WTC11 (cell line): Measurements from ENCODE around the gene WDR46. TPM values are rescaled to one million over a fixed set of nuclear protein-coding genes. Genes with fewer than 3 reads are reported as not detected.

Experiments used
- ATAC-seq: fragments of 200-7000 bp; cut with Tn5 transposase; 2 replicates; pipeline ENCODE4 v1.10.0; 2021; ENCODE audit warnings: mild to moderate bottlenecking, moderate library complexity
- CTCF ChIA-PET: fragments of 300-600 bp; sonication (Branson Sonifier 250); formaldehyde crosslinking; loops from one replicate; lab custom pipeline; 2021; ENCODE audit warnings: antibody characterized with exemption; lab: Charles Lee
- POLR2A ChIA-PET: fragments of 350-600 bp; sonication (Branson Sonifier 250); formaldehyde crosslinking; loops from one replicate; lab custom pipeline; 2021; ENCODE audit warnings: antibody characterized with exemption; lab: Charles Lee
- DNase-seq: peaks from one replicate; pipeline ENCODE4 v3.0.0; 2021; ENCODE audit warnings: low spot score
- H3K27ac Mint-ChIP-seq: 2 replicates; pipeline ENCODE4 v1.8.0; 2021; ENCODE audit warnings: mixed read lengths
- H3K27me3 Mint-ChIP-seq: 2 replicates; pipeline ENCODE4 v1.8.0; 2021; ENCODE audit warnings: low read depth, mild to moderate bottlenecking, moderate library complexity, mixed read lengths
- H3K36me3 Mint-ChIP-seq: 2 replicates; pipeline ENCODE4 v1.8.0; 2021; ENCODE audit warnings: mixed read lengths
- H3K4me1 Mint-ChIP-seq: 2 replicates; pipeline ENCODE4 v1.8.0; 2022; ENCODE audit warnings: mixed read lengths
- H3K4me3 Mint-ChIP-seq: 2 replicates; pipeline ENCODE4 v1.8.0; 2021; ENCODE audit warnings: mild to moderate bottlenecking, moderate library complexity, mixed read lengths
- H3K9me3 Mint-ChIP-seq: 2 replicates; pipeline ENCODE4 v1.8.0; 2021; ENCODE audit warnings: mixed read lengths
- EMX1 ChIP-seq: fragments of 250-450 bp; sonication (Bioruptor Pico); IDR thresholded peaks from 2 replicates; pipeline ENCODE4 v1.8.0; 2021; ENCODE audit warnings: mild to moderate bottlenecking
- NR1H2 ChIP-seq: sonication (generic); formaldehyde crosslinking; IDR thresholded peaks from 2 replicates; pipeline ENCODE4 v1.9.0; 2021; ENCODE audit warnings: mild to moderate bottlenecking, moderate library complexity, missing genetic modification reagents
- NR3C1 ChIP-seq: sonication (generic); formaldehyde crosslinking; conservative IDR thresholded peaks from 2 replicates; pipeline ENCODE4 v1.8.1; 2023; ENCODE audit warnings: low read depth, mild to moderate bottlenecking, missing genetic modification reagents
- SOX15 ChIP-seq: fragments of 250-450 bp; sonication (Bioruptor Pico); IDR thresholded peaks from 2 replicates; pipeline ENCODE4 v1.9.0; 2021; ENCODE audit warnings: mild to moderate bottlenecking
- SP1 ChIP-seq: sonication (generic); formaldehyde crosslinking; conservative IDR thresholded peaks from 2 replicates; pipeline ENCODE4 v1.8.1; 2022; ENCODE audit warnings: missing genetic modification reagents
- TP53 ChIP-seq: sonication (generic); formaldehyde crosslinking; IDR thresholded peaks from 2 replicates; pipeline ENCODE4 v1.8.1; 2023; ENCODE audit warnings: mild to moderate bottlenecking, missing genetic modification reagents
- ZNF121 ChIP-seq: sonication (generic); formaldehyde crosslinking; IDR thresholded peaks from 2 replicates; pipeline ENCODE4 v1.8.0; 2023; ENCODE audit warnings: missing genetic modification reagents
- ZNF263 ChIP-seq: sonication (generic); formaldehyde crosslinking; IDR thresholded peaks from 2 replicates; pipeline ENCODE4 v1.8.1; 2022; ENCODE audit warnings: low read depth, mild to moderate bottlenecking, moderate library complexity, missing genetic modification reagents
- total RNA-seq: library from RNA; stranded (reverse); gene quantifications from 3 replicates; pipeline ENCODE4 v1.2.3, GENCODE V29; 2021
- TF ChIP-seq, protein P1 (sequence below): sonication (generic); formaldehyde crosslinking; IDR thresholded peaks from 2 replicates; pipeline ENCODE4 v1.8.0; 2022; ENCODE audit warnings: mild to moderate bottlenecking, missing genetic modification reagents
- TF ChIP-seq, protein P2 (sequence below): sonication (generic); formaldehyde crosslinking; IDR thresholded peaks from 2 replicates; pipeline ENCODE4 v1.8.1; 2023; ENCODE audit warnings: mild to moderate bottlenecking, moderate library complexity, missing genetic modification reagents
- TF ChIP-seq, protein P3 (sequence below): sonication (generic); formaldehyde crosslinking; IDR thresholded peaks from 2 replicates; pipeline ENCODE4 v1.8.1; 2023; ENCODE audit warnings: mild to moderate bottlenecking, missing genetic modification reagents
- TF ChIP-seq, protein P4 (sequence below): sonication (generic); formaldehyde crosslinking; IDR thresholded peaks from 2 replicates; pipeline ENCODE4 v1.8.0; 2023; ENCODE audit warnings: mild to moderate bottlenecking, missing genetic modification reagents
- TF ChIP-seq, protein P5 (sequence below): sonication (generic); formaldehyde crosslinking; IDR thresholded peaks from 2 replicates; pipeline ENCODE4 v1.8.1; 2023; ENCODE audit warnings: mild to moderate bottlenecking, missing genetic modification reagents, moderate library complexity
- TF ChIP-seq, protein P6 (sequence below): fragments of 250-450 bp; sonication (Bioruptor Pico); IDR thresholded peaks from 2 replicates; pipeline ENCODE4 v1.9.0; 2021; ENCODE audit warnings: moderate library complexity, mild to moderate bottlenecking, inconsistent platforms, borderline replicate concordance
- TF ChIP-seq, protein P7 (sequence below): fragments of 250-450 bp; sonication (Bioruptor Pico); IDR thresholded peaks from 2 replicates; pipeline ENCODE4 v1.8.0; 2021; ENCODE audit warnings: mild to moderate bottlenecking
- TF ChIP-seq, protein P8 (sequence below): sonication (generic); formaldehyde crosslinking; IDR thresholded peaks from 2 replicates; pipeline ENCODE4 v1.8.0; 2023; ENCODE audit warnings: missing genetic modification reagents
- TF ChIP-seq, protein P9 (sequence below): sonication (generic); formaldehyde crosslinking; IDR thresholded peaks from 2 replicates; pipeline ENCODE4 v1.8.0; 2022; ENCODE audit warnings: mild to moderate bottlenecking, missing genetic modification reagents

Gene WDR46
- total RNA-seq, 1 experiment from 2014 or later = 94.5 TPM

DNA sequence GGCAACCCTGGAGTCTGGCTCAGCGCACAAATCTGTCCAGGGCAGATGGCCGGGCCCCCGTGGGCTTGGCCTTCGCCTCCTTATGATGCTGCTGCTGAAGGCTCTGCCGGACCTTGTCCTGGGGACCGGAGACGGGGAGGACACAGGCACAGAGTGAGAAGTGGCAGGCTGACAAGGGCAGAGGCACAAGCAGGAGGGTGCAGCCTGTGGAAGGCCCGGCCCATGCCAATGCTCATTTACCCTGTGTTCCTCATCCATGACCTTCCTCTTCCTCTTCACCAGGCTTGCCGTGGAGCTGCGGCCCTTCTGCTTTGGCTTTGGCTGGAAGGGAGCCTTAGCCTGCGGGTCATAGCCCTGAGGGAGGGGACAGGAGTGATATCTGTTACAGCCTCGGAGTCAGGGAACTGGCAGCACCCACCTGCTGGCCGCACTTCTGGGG lies 9.8 kb downstream of the WDR46 start:
- TF ChIP-seq TP53 (CRISPR knock-in tag) (no peak), ZNF263 (CRISPR knock-in tag) (no peak), SOX15 (CRISPR knock-in tag) (no peak), NR3C1 (CRISPR knock-in tag) (no peak), EMX1 (CRISPR knock-in tag) (no peak), SP1 (CRISPR knock-in tag) (no peak), ZNF121 (no peak), NR1H2 (CRISPR knock-in tag) (no peak)
- TF ChIP-seq, protein P1, sequence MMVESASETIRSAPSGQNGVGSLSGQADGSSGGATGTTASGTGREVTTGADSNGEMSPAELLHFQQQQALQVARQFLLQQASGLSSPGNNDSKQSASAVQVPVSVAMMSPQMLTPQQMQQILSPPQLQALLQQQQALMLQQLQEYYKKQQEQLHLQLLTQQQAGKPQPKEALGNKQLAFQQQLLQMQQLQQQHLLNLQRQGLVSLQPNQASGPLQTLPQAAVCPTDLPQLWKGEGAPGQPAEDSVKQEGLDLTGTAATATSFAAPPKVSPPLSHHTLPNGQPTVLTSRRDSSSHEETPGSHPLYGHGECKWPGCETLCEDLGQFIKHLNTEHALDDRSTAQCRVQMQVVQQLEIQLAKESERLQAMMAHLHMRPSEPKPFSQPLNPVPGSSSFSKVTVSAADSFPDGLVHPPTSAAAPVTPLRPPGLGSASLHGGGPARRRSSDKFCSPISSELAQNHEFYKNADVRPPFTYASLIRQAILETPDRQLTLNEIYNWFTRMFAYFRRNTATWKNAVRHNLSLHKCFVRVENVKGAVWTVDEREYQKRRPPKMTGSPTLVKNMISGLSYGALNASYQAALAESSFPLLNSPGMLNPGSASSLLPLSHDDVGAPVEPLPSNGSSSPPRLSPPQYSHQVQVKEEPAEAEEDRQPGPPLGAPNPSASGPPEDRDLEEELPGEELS (CRISPR knock-in tag) = no peak
- TF ChIP-seq, protein P2, sequence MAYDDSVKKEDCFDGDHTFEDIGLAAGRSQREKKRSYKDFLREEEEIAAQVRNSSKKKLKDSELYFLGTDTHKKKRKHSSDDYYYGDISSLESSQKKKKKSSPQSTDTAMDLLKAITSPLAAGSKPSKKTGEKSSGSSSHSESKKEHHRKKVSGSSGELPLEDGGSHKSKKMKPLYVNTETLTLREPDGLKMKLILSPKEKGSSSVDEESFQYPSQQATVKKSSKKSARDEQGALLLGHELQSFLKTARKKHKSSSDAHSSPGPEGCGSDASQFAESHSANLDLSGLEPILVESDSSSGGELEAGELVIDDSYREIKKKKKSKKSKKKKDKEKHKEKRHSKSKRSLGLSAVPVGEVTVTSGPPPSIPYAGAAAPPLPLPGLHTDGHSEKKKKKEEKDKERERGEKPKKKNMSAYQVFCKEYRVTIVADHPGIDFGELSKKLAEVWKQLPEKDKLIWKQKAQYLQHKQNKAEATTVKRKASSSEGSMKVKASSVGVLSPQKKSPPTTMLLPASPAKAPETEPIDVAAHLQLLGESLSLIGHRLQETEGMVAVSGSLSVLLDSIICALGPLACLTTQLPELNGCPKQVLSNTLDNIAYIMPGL = no peak
- TF ChIP-seq, protein P3, sequence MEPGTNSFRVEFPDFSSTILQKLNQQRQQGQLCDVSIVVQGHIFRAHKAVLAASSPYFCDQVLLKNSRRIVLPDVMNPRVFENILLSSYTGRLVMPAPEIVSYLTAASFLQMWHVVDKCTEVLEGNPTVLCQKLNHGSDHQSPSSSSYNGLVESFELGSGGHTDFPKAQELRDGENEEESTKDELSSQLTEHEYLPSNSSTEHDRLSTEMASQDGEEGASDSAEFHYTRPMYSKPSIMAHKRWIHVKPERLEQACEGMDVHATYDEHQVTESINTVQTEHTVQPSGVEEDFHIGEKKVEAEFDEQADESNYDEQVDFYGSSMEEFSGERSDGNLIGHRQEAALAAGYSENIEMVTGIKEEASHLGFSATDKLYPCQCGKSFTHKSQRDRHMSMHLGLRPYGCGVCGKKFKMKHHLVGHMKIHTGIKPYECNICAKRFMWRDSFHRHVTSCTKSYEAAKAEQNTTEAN (CRISPR knock-in tag) = no peak
- TF ChIP-seq, protein P4, sequence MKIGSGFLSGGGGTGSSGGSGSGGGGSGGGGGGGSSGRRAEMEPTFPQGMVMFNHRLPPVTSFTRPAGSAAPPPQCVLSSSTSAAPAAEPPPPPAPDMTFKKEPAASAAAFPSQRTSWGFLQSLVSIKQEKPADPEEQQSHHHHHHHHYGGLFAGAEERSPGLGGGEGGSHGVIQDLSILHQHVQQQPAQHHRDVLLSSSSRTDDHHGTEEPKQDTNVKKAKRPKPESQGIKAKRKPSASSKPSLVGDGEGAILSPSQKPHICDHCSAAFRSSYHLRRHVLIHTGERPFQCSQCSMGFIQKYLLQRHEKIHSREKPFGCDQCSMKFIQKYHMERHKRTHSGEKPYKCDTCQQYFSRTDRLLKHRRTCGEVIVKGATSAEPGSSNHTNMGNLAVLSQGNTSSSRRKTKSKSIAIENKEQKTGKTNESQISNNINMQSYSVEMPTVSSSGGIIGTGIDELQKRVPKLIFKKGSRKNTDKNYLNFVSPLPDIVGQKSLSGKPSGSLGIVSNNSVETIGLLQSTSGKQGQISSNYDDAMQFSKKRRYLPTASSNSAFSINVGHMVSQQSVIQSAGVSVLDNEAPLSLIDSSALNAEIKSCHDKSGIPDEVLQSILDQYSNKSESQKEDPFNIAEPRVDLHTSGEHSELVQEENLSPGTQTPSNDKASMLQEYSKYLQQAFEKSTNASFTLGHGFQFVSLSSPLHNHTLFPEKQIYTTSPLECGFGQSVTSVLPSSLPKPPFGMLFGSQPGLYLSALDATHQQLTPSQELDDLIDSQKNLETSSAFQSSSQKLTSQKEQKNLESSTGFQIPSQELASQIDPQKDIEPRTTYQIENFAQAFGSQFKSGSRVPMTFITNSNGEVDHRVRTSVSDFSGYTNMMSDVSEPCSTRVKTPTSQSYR (CRISPR knock-in tag) = no peak
- TF ChIP-seq, protein P5, sequence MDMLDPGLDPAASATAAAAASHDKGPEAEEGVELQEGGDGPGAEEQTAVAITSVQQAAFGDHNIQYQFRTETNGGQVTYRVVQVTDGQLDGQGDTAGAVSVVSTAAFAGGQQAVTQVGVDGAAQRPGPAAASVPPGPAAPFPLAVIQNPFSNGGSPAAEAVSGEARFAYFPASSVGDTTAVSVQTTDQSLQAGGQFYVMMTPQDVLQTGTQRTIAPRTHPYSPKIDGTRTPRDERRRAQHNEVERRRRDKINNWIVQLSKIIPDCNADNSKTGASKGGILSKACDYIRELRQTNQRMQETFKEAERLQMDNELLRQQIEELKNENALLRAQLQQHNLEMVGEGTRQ = no peak
- TF ChIP-seq, protein P6, sequence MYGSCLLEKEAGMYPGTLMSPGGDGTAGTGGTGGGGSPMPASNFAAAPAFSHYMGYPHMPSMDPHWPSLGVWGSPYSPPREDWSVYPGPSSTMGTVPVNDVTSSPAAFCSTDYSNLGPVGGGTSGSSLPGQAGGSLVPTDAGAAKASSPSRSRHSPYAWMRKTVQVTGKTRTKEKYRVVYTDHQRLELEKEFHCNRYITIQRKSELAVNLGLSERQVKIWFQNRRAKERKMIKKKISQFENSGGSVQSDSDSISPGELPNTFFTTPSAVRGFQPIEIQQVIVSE = no peak
- TF ChIP-seq, protein P7, sequence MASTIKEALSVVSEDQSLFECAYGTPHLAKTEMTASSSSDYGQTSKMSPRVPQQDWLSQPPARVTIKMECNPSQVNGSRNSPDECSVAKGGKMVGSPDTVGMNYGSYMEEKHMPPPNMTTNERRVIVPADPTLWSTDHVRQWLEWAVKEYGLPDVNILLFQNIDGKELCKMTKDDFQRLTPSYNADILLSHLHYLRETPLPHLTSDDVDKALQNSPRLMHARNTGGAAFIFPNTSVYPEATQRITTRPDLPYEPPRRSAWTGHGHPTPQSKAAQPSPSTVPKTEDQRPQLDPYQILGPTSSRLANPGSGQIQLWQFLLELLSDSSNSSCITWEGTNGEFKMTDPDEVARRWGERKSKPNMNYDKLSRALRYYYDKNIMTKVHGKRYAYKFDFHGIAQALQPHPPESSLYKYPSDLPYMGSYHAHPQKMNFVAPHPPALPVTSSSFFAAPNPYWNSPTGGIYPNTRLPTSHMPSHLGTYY (CRISPR knock-in tag) = no peak
- TF ChIP-seq, protein P8, sequence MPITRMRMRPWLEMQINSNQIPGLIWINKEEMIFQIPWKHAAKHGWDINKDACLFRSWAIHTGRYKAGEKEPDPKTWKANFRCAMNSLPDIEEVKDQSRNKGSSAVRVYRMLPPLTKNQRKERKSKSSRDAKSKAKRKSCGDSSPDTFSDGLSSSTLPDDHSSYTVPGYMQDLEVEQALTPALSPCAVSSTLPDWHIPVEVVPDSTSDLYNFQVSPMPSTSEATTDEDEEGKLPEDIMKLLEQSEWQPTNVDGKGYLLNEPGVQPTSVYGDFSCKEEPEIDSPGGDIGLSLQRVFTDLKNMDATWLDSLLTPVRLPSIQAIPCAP = no peak
- TF ChIP-seq, protein P9, sequence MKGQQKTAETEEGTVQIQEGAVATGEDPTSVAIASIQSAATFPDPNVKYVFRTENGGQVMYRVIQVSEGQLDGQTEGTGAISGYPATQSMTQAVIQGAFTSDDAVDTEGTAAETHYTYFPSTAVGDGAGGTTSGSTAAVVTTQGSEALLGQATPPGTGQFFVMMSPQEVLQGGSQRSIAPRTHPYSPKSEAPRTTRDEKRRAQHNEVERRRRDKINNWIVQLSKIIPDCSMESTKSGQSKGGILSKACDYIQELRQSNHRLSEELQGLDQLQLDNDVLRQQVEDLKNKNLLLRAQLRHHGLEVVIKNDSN (CRISPR knock-in tag) = no peak
- CTCF ChIA-PET = interaction anchor here (0.6 to 3.1 kb wide), 8 partner anchors 11 to 146 kb away, joined by 3 to 40 read pairs (median 4); partner anchors contain the start of genes PFDN6 and RGL2
- H3K9me3 Mint-ChIP-seq = no peaks in the 10 kb centered on the region
- H3K4me3 Mint-ChIP-seq = no peak overlapping the region
- H3K4me1 Mint-ChIP-seq = peaks cover 34% of the 10 kb centered on the region
- H3K27ac Mint-ChIP-seq = no peak overlapping the region
- no peak for DNase-seq
- no peaks in the 10 kb centered on the region for H3K27me3 Mint-ChIP-seq
- no peak for ATAC-seq
- H3K36me3 Mint-ChIP-seq = peaks cover 31% of the 10 kb centered on the region
- POLR2A ChIA-PET = no interaction called here
